Breast epithelium (tissue), 4 donors: Measurements from ENCODE around the gene PRR18. TPM values are rescaled to one million over a fixed set of nuclear protein-coding genes. Genes with fewer than 3 reads are reported as not detected.

Experiments used
- DNase-seq, 2 donors: peaks; one replicate each; pipeline ENCODE4 v3.0.0-alpha.2; 2019; ENCODE audit warnings: low spot score in 2 of 2
- H3K27ac ChIP-seq, 2 donors: fragments of 200-600 bp; sonication (generic) in 1 of 2; one replicate each; pipeline ENCODE4 v1.5.1; 2016 to 2019; ENCODE audit warnings: mild to moderate bottlenecking in 1 of 2
- H3K27me3 ChIP-seq, 2 donors: fragments of 200-600 bp; sonication (generic) in 1 of 2; one replicate each; pipeline versions ENCODE4 v1.5.1 to v1.6.0; 2017 to 2019; ENCODE audit warnings: control low read depth in 1 of 2, mild to moderate bottlenecking in 1 of 2
- H3K36me3 ChIP-seq: fragments of 200-600 bp; one replicate; pipeline ENCODE4 v1.5.1; 2019
- H3K4me1 ChIP-seq, 2 donors: fragments of 200-600 bp; sonication (generic); one replicate each; pipeline ENCODE4 v1.5.1; 2016 to 2019; ENCODE audit warnings: control low read depth in 1 of 2
- H3K4me3 ChIP-seq, 3 donors: fragments of 200-600 bp; sonication (generic); 1 replicate in 2 of 3; 2 replicates in 1 of 3; pipeline ENCODE4 v1.5.1; 2016 to 2019; ENCODE audit warnings: mild to moderate bottlenecking in 3 of 3, moderate library complexity in 2 of 3
- H3K9me3 ChIP-seq, 2 donors: fragments of 200-600 bp; sonication (generic) in 1 of 2; one replicate each; pipeline ENCODE4 v1.5.1; 2016 to 2019; ENCODE audit warnings: control low read depth in 1 of 2
- POLR2A ChIP-seq: fragments of 450-650 bp; IDR thresholded peaks from one replicate; pipeline ENCODE4 v1.6.1; 2016; ENCODE audit warnings: antibody characterized with exemption, mild to moderate bottlenecking, moderate library complexity
- POLR2AphosphoS5 ChIP-seq, 3 donors: sonication (generic); formaldehyde crosslinking; IDR thresholded peaks; one replicate each; pipeline ENCODE4 v1.6.1; 2017; ENCODE audit warnings: antibody characterized with exemption in 3 of 3
- intact Hi-C: fragments of 100-400 bp; cut with DNase I; formaldehyde crosslinking; loops from one replicate; pipeline ENCODE4 v1.15.1; 2023; ENCODE audit warnings: low total_unique reads
- total RNA-seq, 3 donors: library from RNA; depleted of rRNA; stranded (reverse); fragments of >200 nt; gene quantifications; one replicate each; pipeline ENCODE4 v1.1.0, GENCODE V29; 2016
- TF ChIP-seq, protein P1 (sequence below), 3 donors: fragments of 450-650 bp; IDR thresholded peaks; one replicate each; pipeline ENCODE4 v1.5.1; 2016 to 2017; ENCODE audit warnings: antibody characterized with exemption in 3 of 3, mild to moderate bottlenecking in 3 of 3, moderate library complexity in 3 of 3

Gene PRR18
- total RNA-seq, 3 donors from 2014 or later = 0.29 TPM; not detected in 2

DNA sequence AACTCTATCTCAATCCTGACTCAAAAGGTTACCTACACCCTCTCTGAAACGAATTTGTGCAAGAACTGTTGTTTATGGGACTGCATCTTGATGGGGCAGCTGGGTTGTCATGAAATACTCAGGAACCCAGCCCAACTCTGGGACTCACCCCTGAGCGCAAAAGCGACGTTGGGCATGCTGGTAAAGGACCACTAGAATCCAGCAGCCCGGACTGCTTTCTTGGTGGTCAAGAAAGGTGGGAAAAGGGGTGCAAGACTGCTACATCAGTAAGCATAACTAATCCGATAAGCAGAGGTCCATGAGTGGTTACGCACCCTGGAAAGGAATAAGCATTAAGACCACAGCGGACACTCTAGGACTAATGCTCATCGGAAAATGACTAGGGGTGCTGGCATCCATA is 6.3 kb upstream of the PRR18 start:
- Histone ChIP-seq H3K9me3 (no peaks in the 10 kb centered on the region), H3K27ac (no peak overlapping the region), H3K4me3 (no peak overlapping the region), H3K27me3 (no peaks in the 10 kb centered on the region), H3K36me3 (no peaks in the 10 kb centered on the region), H3K4me1 (no peaks in the 10 kb centered on the region)
- intact Hi-C loops = no loop called here
- TF ChIP-seq POLR2AphosphoS5 (IDR thresholded peaks at IDR 0.05) (no peak), POLR2A (no peak)
- TF ChIP-seq, protein P1, sequence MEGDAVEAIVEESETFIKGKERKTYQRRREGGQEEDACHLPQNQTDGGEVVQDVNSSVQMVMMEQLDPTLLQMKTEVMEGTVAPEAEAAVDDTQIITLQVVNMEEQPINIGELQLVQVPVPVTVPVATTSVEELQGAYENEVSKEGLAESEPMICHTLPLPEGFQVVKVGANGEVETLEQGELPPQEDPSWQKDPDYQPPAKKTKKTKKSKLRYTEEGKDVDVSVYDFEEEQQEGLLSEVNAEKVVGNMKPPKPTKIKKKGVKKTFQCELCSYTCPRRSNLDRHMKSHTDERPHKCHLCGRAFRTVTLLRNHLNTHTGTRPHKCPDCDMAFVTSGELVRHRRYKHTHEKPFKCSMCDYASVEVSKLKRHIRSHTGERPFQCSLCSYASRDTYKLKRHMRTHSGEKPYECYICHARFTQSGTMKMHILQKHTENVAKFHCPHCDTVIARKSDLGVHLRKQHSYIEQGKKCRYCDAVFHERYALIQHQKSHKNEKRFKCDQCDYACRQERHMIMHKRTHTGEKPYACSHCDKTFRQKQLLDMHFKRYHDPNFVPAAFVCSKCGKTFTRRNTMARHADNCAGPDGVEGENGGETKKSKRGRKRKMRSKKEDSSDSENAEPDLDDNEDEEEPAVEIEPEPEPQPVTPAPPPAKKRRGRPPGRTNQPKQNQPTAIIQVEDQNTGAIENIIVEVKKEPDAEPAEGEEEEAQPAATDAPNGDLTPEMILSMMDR (IDR thresholded peaks at IDR 0.05) = no peak
- no peak for DNase-seq

DNA sequence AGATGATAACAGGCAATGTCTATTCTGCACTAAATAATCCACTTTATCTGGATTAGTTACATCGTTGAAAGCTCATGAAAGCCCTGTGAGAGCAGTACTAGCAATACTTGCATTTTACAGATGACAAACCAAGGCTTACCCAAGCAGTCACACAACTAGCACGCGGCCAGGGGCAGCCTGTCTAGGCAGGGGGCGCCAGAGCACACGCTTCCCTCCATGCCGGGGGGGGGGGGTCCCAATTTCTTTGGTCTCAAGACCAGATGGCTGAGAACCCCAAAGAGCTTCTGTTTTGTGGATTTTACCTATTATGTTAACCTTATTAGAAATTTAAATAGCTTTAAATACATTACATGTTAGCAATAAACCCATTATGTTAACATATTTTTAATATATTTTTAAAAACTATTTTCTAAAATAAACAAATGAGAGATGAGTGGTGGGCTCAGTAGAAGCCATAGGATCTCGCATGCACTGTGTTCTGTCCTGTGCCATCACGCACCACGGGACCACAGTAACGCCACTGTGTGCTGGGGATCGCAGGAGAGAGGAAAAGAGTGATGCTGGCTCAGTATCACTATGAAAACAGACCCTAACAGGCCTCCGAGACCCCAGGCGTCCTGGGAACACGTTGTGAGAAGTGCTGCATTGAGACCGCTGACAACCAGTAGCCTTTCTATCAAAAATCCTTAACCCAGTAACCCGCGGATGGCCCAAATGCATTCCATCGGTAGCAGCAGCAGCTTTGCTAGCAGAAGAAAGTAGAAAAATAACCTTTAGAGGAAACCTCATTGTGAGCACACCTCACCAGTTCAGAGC is 5.3 kb upstream of the PRR18 start:
- Histone ChIP-seq H3K36me3 (no peaks in the 10 kb centered on the region), H3K4me1 (peaks cover 0 to under 1% of the 10 kb centered on the region in 2 donors), H3K4me3 (no peak overlapping the region), H3K27ac (no peak overlapping the region), H3K9me3 (no peaks in the 10 kb centered on the region), H3K27me3 (peaks cover 0 to 2% of the 10 kb centered on the region in 2 donors)
- TF ChIP-seq POLR2A (no peak), POLR2AphosphoS5 (IDR thresholded peaks at IDR 0.05) (no peak)
- TF ChIP-seq, protein P1 (IDR thresholded peaks at IDR 0.05) = peak in 2 of 3 donors; percentile 12 to 26
- DNase-seq = no peak
- intact Hi-C loops = no loop called here

DNA sequence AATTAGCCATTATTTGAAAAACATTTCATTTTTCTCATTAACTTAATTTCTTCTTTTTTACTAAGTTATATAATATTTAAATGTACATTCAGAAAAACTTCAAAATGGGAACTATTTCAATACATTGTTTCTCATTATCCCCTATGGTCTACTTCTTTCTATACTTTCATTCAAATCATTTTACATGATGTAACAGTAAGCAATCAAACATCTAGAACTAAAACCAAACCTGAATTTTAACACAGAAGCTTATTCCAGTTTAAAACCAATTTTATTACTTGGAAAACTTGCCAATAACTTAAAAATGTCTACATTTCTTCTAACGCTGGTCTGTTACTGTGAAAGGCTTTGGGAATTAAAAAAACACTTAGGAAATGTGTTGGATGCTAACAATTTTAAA is 4.6 kb upstream of the PRR18 start:
- no peak for TF ChIP-seq POLR2AphosphoS5 (IDR thresholded peaks at IDR 0.05)
- TF ChIP-seq POLR2A = no peak
- TF ChIP-seq, protein P1 (IDR thresholded peaks at IDR 0.05) = no peak
- Histone ChIP-seq H3K36me3 (no peaks in the 10 kb centered on the region), H3K27me3 (peaks cover 4 to 8% of the 10 kb centered on the region in 2 donors), H3K4me3 (no peak overlapping the region), H3K9me3 (no peaks in the 10 kb centered on the region), H3K27ac (no peak overlapping the region), H3K4me1 (peaks cover 0 to 7% of the 10 kb centered on the region in 2 donors)
- intact Hi-C loops = no loop called here
- DNase-seq = no peak

DNA sequence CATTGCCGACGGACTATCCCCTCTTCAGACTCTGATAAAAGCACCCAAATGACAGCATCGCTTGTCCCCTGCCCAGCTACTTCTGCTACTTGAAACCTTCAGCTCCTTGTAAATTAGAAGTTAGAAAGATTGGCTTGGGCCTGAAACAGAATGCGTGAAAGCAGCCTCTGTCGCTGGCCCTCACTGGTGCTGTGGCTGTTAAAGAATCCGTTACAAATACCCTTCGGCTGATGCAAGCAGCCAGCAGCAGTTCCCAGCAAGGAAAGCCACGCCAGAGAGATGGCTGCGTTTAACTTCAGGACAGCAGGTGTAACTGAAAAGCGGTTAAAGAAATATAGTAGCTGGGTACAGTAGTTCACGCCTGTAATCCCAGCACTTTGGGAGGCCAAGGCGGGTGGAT is 2.4 kb upstream of the PRR18 start:
- Histone ChIP-seq H3K36me3 (no peaks in the 10 kb centered on the region), H3K27me3 (peaks cover 9 to 22% of the 10 kb centered on the region in 2 donors), H3K4me3 (no peak overlapping the region), H3K9me3 (no peaks in the 10 kb centered on the region), H3K4me1 (peaks cover 0 to 7% of the 10 kb centered on the region in 2 donors), H3K27ac (no peak overlapping the region)
- intact Hi-C loops = no loop called here
- TF ChIP-seq POLR2A (no peak), POLR2AphosphoS5 (IDR thresholded peaks at IDR 0.05) (no peak)
- TF ChIP-seq, protein P1 (IDR thresholded peaks at IDR 0.05) = no peak
- no peak for DNase-seq

DNA sequence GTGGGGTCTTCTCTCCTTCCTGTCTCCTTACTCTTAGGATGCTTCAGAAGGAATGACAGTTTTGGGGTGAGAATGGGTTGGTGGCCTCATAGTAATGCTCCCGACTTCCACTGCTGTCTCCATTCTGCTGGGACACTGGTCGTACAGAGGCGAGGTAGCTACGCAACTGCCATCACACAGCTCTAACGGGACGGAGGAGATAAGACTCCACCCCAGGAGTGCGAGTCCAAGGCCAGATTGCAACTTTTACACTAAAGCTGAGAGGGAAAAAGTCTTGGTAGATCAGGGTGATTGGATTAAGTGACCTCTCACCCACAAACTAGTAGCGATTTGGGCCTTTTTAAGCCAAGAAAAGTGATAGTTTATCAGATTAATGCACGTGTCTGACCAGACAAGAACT is 1.8 kb upstream of the PRR18 start:
- TF ChIP-seq POLR2AphosphoS5 (IDR thresholded peaks at IDR 0.05) (no peak), POLR2A (no peak)
- TF ChIP-seq, protein P1 (IDR thresholded peaks at IDR 0.05) = no peak
- Histone ChIP-seq H3K27me3 (peaks cover 9 to 22% of the 10 kb centered on the region in 2 donors), H3K4me3 (no peak overlapping the region), H3K9me3 (no peaks in the 10 kb centered on the region), H3K27ac (no peak overlapping the region), H3K4me1 (peaks cover 0 to 7% of the 10 kb centered on the region in 2 donors), H3K36me3 (no peaks in the 10 kb centered on the region)
- DNase-seq = no peak
- intact Hi-C loops = loop anchor here (2.0 kb wide), 1 partner anchor 17 kb away; no protein-coding TSS in a partner anchor
